GM19328 (cell line): Measurements from ENCODE around the gene ADAMTS18.

Experiments
- ATAC-seq: cut with Tn5 transposase; IDR thresholded peaks from one replicate; pipeline ENCODE4 v1.9.1; 2021; ENCODE audit warnings: mild to moderate bottlenecking, moderate library complexity; ENCODE audit not compliant: unreplicated experiment

Gene ADAMTS18

GRCh38 chr16:77435272-77435820 lies 512 bp upstream of the ADAMTS18 start:
- ATAC-seq: no peak

DNA sequence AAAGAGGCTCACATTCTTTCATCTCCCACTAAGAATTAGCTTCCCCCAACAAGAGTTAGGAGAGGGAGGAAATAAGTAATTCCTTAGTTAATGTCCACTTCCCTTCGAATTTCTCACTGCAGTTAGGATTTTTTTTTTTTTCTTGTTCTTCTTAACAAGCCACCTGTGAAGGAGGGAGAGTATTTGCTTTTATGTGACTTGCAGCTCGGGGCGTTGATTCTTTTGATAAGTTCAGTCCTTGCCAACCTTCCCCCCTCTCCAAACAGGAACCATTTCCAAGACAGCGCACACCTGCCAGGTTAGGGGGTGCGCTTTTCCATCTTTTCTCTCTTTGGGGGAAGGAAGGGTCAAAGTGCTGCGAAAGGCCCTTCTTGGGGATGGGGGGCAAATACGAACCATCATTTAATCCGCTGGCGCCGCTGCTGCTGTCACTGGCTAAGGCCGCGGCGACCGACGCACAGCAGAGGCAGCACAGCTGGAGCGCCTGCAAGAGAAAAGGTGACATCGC lies 758 bp downstream of the ADAMTS18 start:
- ATAC-seq: no peak

DNA sequence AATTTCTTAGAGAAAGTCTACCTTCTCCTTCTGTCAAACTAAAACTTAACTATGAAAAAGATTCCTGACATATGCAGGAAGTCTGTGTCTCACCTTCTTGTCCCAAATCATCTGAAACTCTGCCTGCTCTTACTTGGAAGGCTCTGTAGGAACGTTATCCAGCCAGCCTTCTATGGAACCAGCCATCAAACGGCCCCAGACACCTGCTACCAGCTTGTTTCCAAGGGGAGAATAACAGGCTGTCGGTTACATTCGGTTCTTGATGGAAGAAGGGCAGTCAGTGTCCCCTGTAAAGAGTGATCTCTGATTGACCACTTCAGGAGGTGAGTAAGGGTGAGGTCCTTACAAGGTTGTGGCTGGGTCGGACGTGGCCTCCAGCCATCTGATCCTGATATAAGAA lies 1.7 kb downstream of the ADAMTS18 start:
- no peak for ATAC-seq

DNA sequence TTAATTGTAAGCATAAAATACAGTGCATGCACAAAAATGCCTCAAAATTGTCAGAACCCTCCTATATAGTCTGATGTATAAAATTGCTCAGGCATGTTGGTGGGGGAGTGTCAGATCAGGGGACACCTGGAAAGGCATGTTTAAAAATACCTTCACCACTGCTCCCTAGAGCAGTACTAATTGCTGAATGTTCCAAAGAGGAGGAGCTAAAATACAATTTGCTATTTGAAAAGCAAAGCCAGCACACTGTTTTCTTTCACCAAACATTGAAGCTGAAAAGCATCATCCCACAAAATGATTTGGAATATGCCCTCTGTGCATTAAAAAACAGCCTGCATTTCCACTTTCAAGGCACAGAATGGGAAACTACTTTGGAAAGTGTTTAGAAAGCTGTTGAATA lies 2.6 kb downstream of the ADAMTS18 start:
- ATAC-seq: no peak

GRCh38 chr16:77430787-77431585 lies 3.8 kb downstream of the ADAMTS18 start:
- no peak for ATAC-seq

GRCh38 chr16:77430360-77430759 lies 4.5 kb downstream of the ADAMTS18 start:
- no peak for ATAC-seq

DNA sequence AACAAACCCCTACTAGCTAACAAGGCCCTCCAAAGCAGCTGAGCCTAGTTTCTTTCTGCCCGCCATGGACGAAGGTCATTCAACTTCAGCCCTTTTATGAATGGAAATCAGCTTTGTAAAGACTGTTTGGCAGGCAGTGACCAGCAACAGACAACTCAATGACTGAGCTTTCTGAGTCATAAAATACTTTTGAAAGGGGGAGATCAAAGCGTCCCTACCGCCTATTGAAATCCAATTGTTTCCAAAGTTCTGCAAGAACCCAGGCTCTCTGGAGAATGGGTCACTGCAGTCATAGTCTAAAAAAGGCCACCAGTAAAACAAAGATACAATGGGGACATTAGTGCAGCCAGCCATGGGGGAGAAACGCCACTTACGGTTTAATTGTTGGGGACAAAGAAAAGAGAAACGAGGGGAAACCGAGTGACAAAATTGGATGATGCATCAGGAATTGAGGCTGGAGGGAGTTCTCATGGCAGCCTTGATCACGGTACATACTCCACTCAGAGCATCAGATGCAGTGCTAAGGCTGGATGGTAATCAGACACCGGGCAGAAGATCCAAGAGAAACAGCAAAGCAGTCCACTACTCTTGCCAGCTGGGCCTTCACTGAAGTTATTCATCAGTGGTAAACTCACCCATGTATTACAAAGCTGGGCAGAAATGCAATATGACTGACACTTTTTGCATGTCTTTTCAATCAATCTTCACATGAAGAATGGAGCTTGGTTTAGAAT lies 9.8 kb downstream of the ADAMTS18 start:
- ATAC-seq: no peak

DNA sequence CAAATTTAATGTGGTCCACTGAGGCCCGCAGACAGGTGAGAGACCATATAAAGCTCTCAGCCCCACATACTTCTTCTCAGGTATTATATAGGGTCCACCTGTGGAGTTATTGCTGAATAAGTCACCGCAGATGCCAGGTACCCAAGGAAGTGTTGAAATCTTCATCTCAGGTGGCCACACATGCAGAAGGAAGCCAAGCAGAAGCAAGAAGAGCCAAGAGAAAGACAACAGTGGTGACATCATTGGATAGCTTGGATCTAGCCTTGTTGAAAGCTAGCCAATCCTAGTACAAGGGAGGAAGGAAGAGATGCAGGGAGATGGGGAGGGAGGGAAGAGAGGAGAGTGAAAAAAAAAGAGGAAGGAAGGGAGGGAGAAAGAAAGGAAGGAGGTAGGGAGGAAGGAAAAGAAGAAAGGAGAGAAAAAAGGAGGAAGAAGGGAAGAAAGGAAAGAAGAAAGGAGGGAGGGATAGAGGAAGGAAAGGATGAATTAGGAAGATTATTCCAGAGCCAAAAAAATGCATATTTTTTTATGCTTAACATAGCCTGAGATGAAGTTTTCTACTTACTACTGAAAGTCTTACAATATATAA lies 12.5 kb downstream of the ADAMTS18 start:
- ATAC-seq: no peak

DNA sequence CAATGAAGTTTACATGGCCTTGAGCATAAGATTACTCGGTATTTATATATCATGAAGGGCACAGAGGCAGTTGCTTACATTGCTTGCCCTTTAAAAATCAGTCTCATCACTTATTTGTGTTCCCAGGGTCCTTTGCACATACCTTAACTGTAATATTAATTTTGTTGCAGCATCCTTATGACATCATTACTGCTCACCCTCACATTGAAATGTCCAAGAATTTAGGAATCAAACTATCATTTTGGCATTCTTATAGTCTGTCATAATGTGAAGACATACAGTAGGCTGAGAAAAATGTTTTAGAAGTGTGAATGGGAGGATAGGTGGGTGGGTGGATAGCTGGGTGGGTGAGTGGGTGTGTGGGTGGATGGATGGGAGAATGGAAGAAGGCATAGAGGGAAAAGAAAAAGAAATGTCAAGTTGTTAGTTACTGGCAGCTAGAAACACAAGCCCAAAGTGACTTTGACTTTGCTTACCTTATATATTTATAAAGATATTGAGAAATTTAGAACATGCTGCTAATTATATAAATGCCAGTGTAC lies 17.8 kb downstream of the ADAMTS18 start:
- ATAC-seq: no peak

- ATAC-seq: no peak
These were observed 20.0 kb downstream of the ADAMTS18 start for GRCh38 chr16:77414752-77415231.

DNA sequence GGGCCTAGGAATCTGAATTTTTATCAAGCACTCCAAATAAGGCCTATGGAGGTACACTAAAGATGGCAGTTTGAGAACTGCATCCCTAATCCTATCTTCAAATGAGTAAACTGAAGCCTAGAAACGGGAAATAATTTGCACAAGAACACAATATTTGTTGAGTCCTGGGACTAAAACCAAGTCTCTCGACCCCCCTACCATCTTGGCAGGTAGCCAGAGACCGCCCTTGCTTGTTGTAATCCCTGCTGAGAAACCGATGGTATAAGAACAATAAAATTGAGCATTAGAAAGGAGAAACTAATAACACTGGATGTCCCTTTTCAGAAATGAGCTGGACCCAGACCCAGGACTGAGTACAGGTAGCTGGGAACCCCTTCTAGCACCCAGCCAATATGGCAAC lies 24.4 kb downstream of the ADAMTS18 start:
- ATAC-seq: no peak

GRCh38 chr16:77409311-77409710 lies 25.5 kb downstream of the ADAMTS18 start:
- ATAC-seq: no peak

DNA sequence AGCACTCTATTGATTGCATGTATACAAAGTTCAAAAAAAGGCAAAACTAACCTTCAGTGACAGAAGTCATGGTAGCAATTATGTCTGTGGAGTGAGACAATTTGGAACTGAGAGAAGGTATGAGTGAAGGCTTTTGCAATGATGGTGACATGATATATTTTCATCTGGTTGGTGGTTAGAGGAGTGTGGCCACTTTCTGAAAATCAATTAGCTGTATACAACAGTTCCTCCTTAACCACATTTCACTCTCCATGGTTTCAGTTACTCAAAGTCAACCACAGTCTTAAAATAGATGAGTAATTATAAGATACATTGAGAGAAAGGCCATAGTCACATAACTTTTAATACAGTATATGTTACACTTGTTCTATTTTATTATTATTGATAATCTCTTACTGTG lies 26.2 kb downstream of the ADAMTS18 start:
- ATAC-seq: no peak

DNA sequence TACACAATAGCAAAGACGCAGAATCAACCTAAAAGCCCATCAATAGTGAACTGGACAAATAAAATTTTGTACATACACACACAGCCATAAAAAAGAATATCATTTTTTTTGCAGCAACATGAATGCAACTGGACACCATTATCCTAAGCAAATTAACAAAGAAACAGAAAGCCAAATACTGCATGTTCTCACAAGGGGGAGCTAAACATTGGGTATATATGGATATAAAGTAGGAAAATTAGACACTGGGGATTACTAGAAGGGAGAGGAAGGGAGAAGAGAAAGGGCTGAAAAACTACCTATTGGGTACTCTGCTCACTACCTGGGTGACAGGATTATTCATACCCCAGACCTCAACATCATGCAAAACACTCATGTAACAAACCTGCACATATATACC lies 28.2 kb downstream of the ADAMTS18 start:
- no peak for ATAC-seq

GRCh38 chr16:77404775-77405174 lies 30.1 kb downstream of the ADAMTS18 start:
- no peak for ATAC-seq

- ATAC-seq: no peak
These were observed 31.1 kb downstream of the ADAMTS18 start for GRCh38 chr16:77403732-77404131.

DNA sequence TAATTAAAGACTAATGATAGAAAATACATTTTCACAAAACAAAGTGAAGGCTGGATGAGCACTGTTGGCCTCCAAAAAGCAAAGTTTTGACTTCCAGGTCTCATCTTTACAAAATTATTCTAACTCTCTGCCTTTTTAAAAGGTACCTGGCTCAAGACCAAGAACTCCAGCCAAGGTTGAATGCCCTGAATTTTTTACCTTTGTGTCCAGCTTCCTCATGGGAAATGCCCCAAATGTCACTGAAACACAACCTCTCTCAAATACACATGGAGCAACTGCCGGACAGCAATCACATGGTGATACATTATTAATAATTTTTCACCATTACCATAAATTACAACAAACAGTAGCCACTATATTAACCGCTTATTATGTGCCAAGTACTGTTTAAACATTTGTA lies 32.2 kb downstream of the ADAMTS18 start:
- ATAC-seq: no peak

GRCh38 chr16:77402118-77402517 lies 32.7 kb downstream of the ADAMTS18 start:
- ATAC-seq: no peak

DNA sequence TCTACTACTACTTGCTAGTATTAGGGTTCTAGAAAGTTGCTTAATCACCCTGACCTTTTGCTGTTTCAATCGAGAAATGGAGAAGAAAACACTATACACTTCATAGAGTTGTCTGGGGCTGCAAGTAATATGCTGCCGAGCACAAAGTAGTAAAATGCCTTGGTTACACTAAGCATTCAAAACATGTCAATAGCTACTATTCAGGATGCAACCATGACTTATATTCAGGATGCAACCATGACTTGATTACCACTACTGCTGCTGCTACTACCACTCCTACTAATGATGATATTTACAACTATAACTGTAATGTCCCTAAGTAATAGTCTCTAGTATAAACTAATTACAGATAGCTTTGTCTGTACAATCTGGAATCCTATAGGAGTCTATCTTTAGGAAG lies 35.3 kb downstream of the ADAMTS18 start:
- no peak for ATAC-seq

GRCh38 chr16:77399066-77399465 lies 35.8 kb downstream of the ADAMTS18 start:
- ATAC-seq: no peak

- no peak for ATAC-seq
These were observed 36.3 kb downstream of the ADAMTS18 start for GRCh38 chr16:77398495-77398894.
